IPS DF 6.9 (cell line): ENCODE results near the gene APCDD1L.

Experiments
- DNase-seq: peaks from one replicate; pipeline ENCODE4 v3.0.0-alpha.2; 2013; ENCODE audit warnings: low read depth, low spot score
- H3K27ac ChIP-seq: one replicate; pipeline ENCODE4 v1.5.1; 2013; ENCODE audit warnings: low read length, control low read depth
- H3K27me3 ChIP-seq: 2 replicates; pipeline ENCODE4 v1.6.1; 2013; ENCODE audit warnings: mild to moderate bottlenecking, low read length; ENCODE audit not compliant: control insufficient read depth, insufficient read depth
- H3K36me3 ChIP-seq: 2 replicates; pipeline ENCODE4 v1.6.1; 2013; ENCODE audit warnings: low read length; ENCODE audit not compliant: control insufficient read depth, insufficient read depth
- H3K4me1 ChIP-seq: 2 replicates; pipeline ENCODE4 v1.6.1; 2013; ENCODE audit warnings: low read length; ENCODE audit not compliant: control insufficient read depth, insufficient read depth
- H3K4me3 ChIP-seq: 2 replicates; pipeline ENCODE4 v1.5.1; 2013; ENCODE audit warnings: mild to moderate bottlenecking, low read length
- H3K9me3 ChIP-seq: 2 replicates; pipeline ENCODE4 v1.6.1; 2013; ENCODE audit warnings: low read length, inconsistent platforms; ENCODE audit not compliant: control insufficient read depth, insufficient read depth
- WGBS: extraction: QIAGEN DNeasy Blood & Tissue Kit; methylation state at CpG from one replicate; pipeline ENCODE4 v1.1.7; 2013; ENCODE audit warnings: mixed read lengths, missing lambda C conversion rate; ENCODE audit not compliant: insufficient read length, insufficient coverage; 5-methylcytosine and 5-hydroxymethylcytosine counted together

The APCDD1L gene

GRCh38 chr20:58515233-58516212 lies at the start of gene APCDD1L:
APCDD1L (minus strand) TSS chr20:58515399; CDS start chr20:58514707, 692 bp downstream.
- peak within 1 kb of the TSS; percentile 55 for H3K4me3 ChIP-seq
- DNase-seq, result no peak
- peaks cover 2% of the 10 kb centered on the region for H3K4me1 ChIP-seq
- H3K9me3 ChIP-seq, result no peaks in the 10 kb centered on the region
- no peaks in the 10 kb centered on the region for H3K36me3 ChIP-seq
- H3K27me3 ChIP-seq, result peaks cover 10% of the 10 kb centered on the region
- WGBS, result no CpG with 5 or more reads among the region's 28 CpGs
- H3K27ac ChIP-seq, result no peak within 1 kb of the TSS

GRCh38 chr20:58559368-58559729 lies 44.1 kb upstream of the APCDD1L start:
- Histone ChIP-seq H3K4me3 (no peak overlapping the region), H3K9me3 (no peaks in the 10 kb centered on the region), H3K4me1 (no peaks in the 10 kb centered on the region), H3K27ac (no peak overlapping the region), H3K36me3 (no peaks in the 10 kb centered on the region), H3K27me3 (no peaks in the 10 kb centered on the region)
- no peak for DNase-seq
- no CpG with 5 or more reads among the region's 7 CpGs for WGBS

GRCh38 chr20:58558486-58559367 lies 43.5 kb upstream of the APCDD1L start:
- WGBS, result no CpG with 5 or more reads among the region's 19 CpGs
- H3K27me3 ChIP-seq, result no peaks in the 10 kb centered on the region
- no peak overlapping the region for H3K4me3 ChIP-seq
- H3K9me3 ChIP-seq, result no peaks in the 10 kb centered on the region
- DNase-seq, result no peak
- no peaks in the 10 kb centered on the region for H3K4me1 ChIP-seq
- no peaks in the 10 kb centered on the region for H3K36me3 ChIP-seq
- no peak overlapping the region for H3K27ac ChIP-seq

GRCh38 chr20:58557733-58558342 lies 42.6 kb upstream of the APCDD1L start:
- WGBS, result no CpG with 5 or more reads among the region's 10 CpGs
- no peak for DNase-seq
- H3K36me3 ChIP-seq, result no peaks in the 10 kb centered on the region
- no peaks in the 10 kb centered on the region for H3K9me3 ChIP-seq
- no peaks in the 10 kb centered on the region for H3K4me1 ChIP-seq
- no peaks in the 10 kb centered on the region for H3K27me3 ChIP-seq
- H3K4me3 ChIP-seq, result no peak overlapping the region; the same call in 1 of the 2 replicates
- no peak overlapping the region for H3K27ac ChIP-seq

GRCh38 chr20:58556961-58557360 lies 41.8 kb upstream of the APCDD1L start:
- Histone ChIP-seq H3K36me3 (no peaks in the 10 kb centered on the region), H3K27me3 (no peaks in the 10 kb centered on the region), H3K4me3 (no peak overlapping the region), H3K9me3 (no peaks in the 10 kb centered on the region), H3K4me1 (no peaks in the 10 kb centered on the region), H3K27ac (no peak overlapping the region)
- WGBS, result no CpG with 5 or more reads among the region's 6 CpGs
- DNase-seq, result no peak

- no peaks in the 10 kb centered on the region for H3K9me3 ChIP-seq
- H3K27me3 ChIP-seq, result no peaks in the 10 kb centered on the region
Observed at GRCh38 chr20:58555078-58555765, 40.0 kb upstream of the APCDD1L start.

GRCh38 chr20:58554541-58554940 lies 39.3 kb upstream of the APCDD1L start:
- WGBS, result no CpG with 5 or more reads among the region's 3 CpGs
- Histone ChIP-seq H3K27ac (no peak overlapping the region), H3K27me3 (no peaks in the 10 kb centered on the region), H3K4me1 (no peaks in the 10 kb centered on the region), H3K4me3 (no peak overlapping the region), H3K9me3 (no peaks in the 10 kb centered on the region), H3K36me3 (no peaks in the 10 kb centered on the region)
- DNase-seq, result no peak

More at GRCh38 chr20:58555078-58555765, 40.0 kb upstream of the APCDD1L start:
- H3K27ac ChIP-seq, result no peak overlapping the region
- no peaks in the 10 kb centered on the region for H3K36me3 ChIP-seq
- H3K4me3 ChIP-seq, result no peak overlapping the region
- no CpG with 5 or more reads among the region's 3 CpGs for WGBS
- no peaks in the 10 kb centered on the region for H3K4me1 ChIP-seq
- DNase-seq, result no peak

GRCh38 chr20:58553841-58554240 lies 38.6 kb upstream of the APCDD1L start:
- WGBS, result no CpG with 5 or more reads among the region's 9 CpGs
- H3K9me3 ChIP-seq, result no peaks in the 10 kb centered on the region
- no peak overlapping the region for H3K27ac ChIP-seq

GRCh38 chr20:58553166-58553696 lies 38.0 kb upstream of the APCDD1L start:
- no peaks in the 10 kb centered on the region for H3K9me3 ChIP-seq
- no peak overlapping the region for H3K4me3 ChIP-seq
- WGBS, result no CpG with 5 or more reads among the region's 2 CpGs
- no peak overlapping the region for H3K27ac ChIP-seq
- H3K27me3 ChIP-seq, result no peaks in the 10 kb centered on the region
- H3K4me1 ChIP-seq, result no peaks in the 10 kb centered on the region
- no peak for DNase-seq
- no peaks in the 10 kb centered on the region for H3K36me3 ChIP-seq

More at GRCh38 chr20:58553841-58554240, 38.6 kb upstream of the APCDD1L start:
- DNase-seq, result no peak
- Histone ChIP-seq H3K4me3 (no peak overlapping the region), H3K4me1 (no peaks in the 10 kb centered on the region), H3K27me3 (no peaks in the 10 kb centered on the region), H3K36me3 (no peaks in the 10 kb centered on the region)
